B cell (primary cell): ENCODE measurements around the gene SEMA3F. TPM values are rescaled to one million over a fixed set of nuclear protein-coding genes. Genes with fewer than 3 reads are reported as not detected.
A peak's percentile ranks its signal among the peaks of the same experiment; 100 is the strongest.

Experiments
- ATAC-seq: fragments of 200-7000 bp; cut with Tn5 transposase; one replicate; pipeline ENCODE4 v1.10.0; 2021; ENCODE audit warnings: low read depth, mild to moderate bottlenecking, moderate number of reproducible peaks, moderate library complexity
- CTCF ChIA-PET: fragments of 350-600 bp; sonication (Branson Sonifier 250); formaldehyde crosslinking; loops from one replicate; lab custom pipeline; 2021; ENCODE audit warnings: antibody characterized with exemption, inconsistent platforms; lab: Charles Lee
- POLR2A ChIA-PET: fragments of 350-600 bp; sonication (Branson Sonifier 250); formaldehyde crosslinking; loops from one replicate; lab custom pipeline; 2021; ENCODE audit warnings: antibody characterized with exemption; lab: Charles Lee
- DNase-seq: peaks from one replicate; pipeline ENCODE4 v3.0.0; 2013
- H2AFZ ChIP-seq: 2 replicates; pipeline ENCODE4 v1.6.1; 2012; ENCODE audit warnings: mild to moderate bottlenecking, low read depth, low read length; ENCODE audit not compliant: insufficient read depth, poor library complexity, severe bottlenecking
- H3K27ac ChIP-seq, 2 donors: 1 replicate in 1 of 2; 2 replicates in 1 of 2; pipeline ENCODE4 v1.5.1; 2012 to 2013; ENCODE audit warnings: low read length in 2 of 2, mild to moderate bottlenecking in 2 of 2, moderate library complexity in 1 of 2
- H3K27me3 ChIP-seq, 4 experiments: fragments of 200-600 bp in 1 of 4; sonication (generic) in 1 of 4; replicated peaks in 1 of 4; 1 replicate in 2 of 4; 2 replicates in 2 of 4; pipeline versions ENCODE4 v1.6.1 to v1.7.0; 2013 to 2016; ENCODE audit warnings: low read length in 3 of 4, mild to moderate bottlenecking in 2 of 4, mixed read lengths in 1 of 4, moderate library complexity in 1 of 4; ENCODE audit not compliant: insufficient read depth in 4 of 4, control insufficient read depth in 3 of 4; ENCODE audit errors: control extremely low read depth in 1 of 4
- H3K36me3 ChIP-seq, 2 experiments: replicated peaks in 1 of 2; 1 replicate in 1 of 2; 2 replicates in 1 of 2; pipeline versions ENCODE4 v1.6.1 to v1.7.1; 2013; ENCODE audit warnings: low read length in 1 of 2; ENCODE audit not compliant: insufficient read depth in 2 of 2, control insufficient read depth in 1 of 2; ENCODE audit errors: control extremely low read depth in 1 of 2, extremely low read depth in 1 of 2
- H3K4me1 ChIP-seq, 2 donors: fragments of 200-600 bp in 1 of 2; sonication (generic) in 1 of 2; 1 replicate in 1 of 2; 2 replicates in 1 of 2; pipeline versions ENCODE4 v1.5.1 to v1.6.1; 2013 to 2017; ENCODE audit warnings: low read length in 2 of 2; ENCODE audit not compliant: control insufficient read depth in 2 of 2, insufficient read depth in 2 of 2
- H3K4me2 ChIP-seq: replicated peaks from 2 replicates; pipeline ENCODE3; 2012; ENCODE audit warnings: mild to moderate bottlenecking, low read depth, low read length; ENCODE audit not compliant: poor library complexity, severe bottlenecking
- H3K4me3 ChIP-seq, 5 experiments: fragments of 200-600 bp in 1 of 5; sonication (generic) in 1 of 5; 1 replicate in 3 of 5; 2 replicates in 2 of 5; pipeline versions ENCODE4 v1.5.1 to v1.7.0; 2011 to 2016; ENCODE audit warnings: low read length in 4 of 5, mild to moderate bottlenecking in 4 of 5, low read depth in 2 of 5, control low read depth in 1 of 5, moderate library complexity in 1 of 5; ENCODE audit not compliant: insufficient read depth in 1 of 5; ENCODE audit errors: control extremely low read depth in 1 of 5, extremely low read depth in 1 of 5
- H3K79me2 ChIP-seq: fragments of 200-600 bp; sonication (generic); one replicate; pipeline ENCODE4 v1.6.0; 2016; ENCODE audit warnings: low read length; ENCODE audit not compliant: control insufficient read depth, insufficient read depth
- H3K9ac ChIP-seq: fragments of 200-600 bp; sonication (generic); 2 replicates; pipeline ENCODE4 v1.6.1; 2017; ENCODE audit warnings: mild to moderate bottlenecking, low read length, moderate library complexity
- H3K9me3 ChIP-seq, 3 donors: one replicate each; pipeline versions ENCODE4 v1.6.1 to v1.7.1; 2013; ENCODE audit warnings: low read length in 2 of 3; ENCODE audit not compliant: control insufficient read depth in 2 of 3, insufficient read depth in 1 of 3; ENCODE audit errors: control extremely low read depth in 1 of 3
- H4K20me1 ChIP-seq: 2 replicates; pipeline ENCODE4 v1.6.0; 2012; ENCODE audit warnings: mild to moderate bottlenecking, low read length; ENCODE audit not compliant: insufficient read depth, control insufficient read depth, poor library complexity, severe bottlenecking
- H3K27ac Mint-ChIP-seq: one replicate; pipeline ENCODE4 v1.8.0; 2021; ENCODE audit warnings: mixed read lengths
- H3K27me3 Mint-ChIP-seq: one replicate; pipeline ENCODE4 v1.8.0; 2021; ENCODE audit warnings: mixed read lengths
- H3K4me1 Mint-ChIP-seq: one replicate; pipeline ENCODE4 v1.8.0; 2021; ENCODE audit warnings: mixed read lengths
- H3K4me3 Mint-ChIP-seq: one replicate; pipeline ENCODE4 v1.8.0; 2021; ENCODE audit warnings: mixed read lengths
- H3K9me3 Mint-ChIP-seq: one replicate; pipeline ENCODE4 v1.8.0; 2022; ENCODE audit warnings: mixed read lengths; ENCODE audit not compliant: insufficient read depth
- EZH2 ChIP-seq: IDR thresholded peaks from 2 replicates; pipeline ENCODE4 v1.6.1; 2012; ENCODE audit warnings: borderline replicate concordance, low read depth, mild to moderate bottlenecking, moderate library complexity, low read length; ENCODE audit not compliant: insufficient read depth, poor library complexity, severe bottlenecking
- WGBS: methylation state at CpG from one replicate; pipeline ENCODE4 v1.1.5; 2013; ENCODE audit warnings: missing lambda C conversion rate; ENCODE audit not compliant: insufficient coverage; 5-methylcytosine and 5-hydroxymethylcytosine counted together
- intact Hi-C: fragments of 100-400 bp; cut with micrococcal nuclease; formaldehyde crosslinking; loops from one replicate; pipeline ENCODE4 v1.10.0; 2022
- polyA plus RNA-seq: library from polyadenylated mRNA; depleted of rRNA; stranded (reverse); fragments of >200 nt; gene quantifications from 2 replicates; pipeline ENCODE4 v1.2.3, GENCODE V29; 2012
- total RNA-seq, 2 donors: library from RNA; stranded (reverse); fragments of 120-200 nt in 1 of 2; gene quantifications; 1 replicate in 1 of 2; 2 replicates in 1 of 2; pipeline versions ENCODE4 v1.2.3 to v1.2.4, GENCODE V29; 2013 to 2022
- TF ChIP-seq, protein P1 (sequence below): fragments of 200-600 bp; IDR thresholded peaks from one replicate; pipeline ENCODE4 v1.8.0; 2022; ENCODE audit warnings: antibody characterized with exemption, mild to moderate bottlenecking

SEMA3F gene
- total and polyA plus RNA-seq, 2 donors (not counting 1 experiment from before 2014, with no cell fraction given): 0.27 TPM; not detected in 1

DNA sequence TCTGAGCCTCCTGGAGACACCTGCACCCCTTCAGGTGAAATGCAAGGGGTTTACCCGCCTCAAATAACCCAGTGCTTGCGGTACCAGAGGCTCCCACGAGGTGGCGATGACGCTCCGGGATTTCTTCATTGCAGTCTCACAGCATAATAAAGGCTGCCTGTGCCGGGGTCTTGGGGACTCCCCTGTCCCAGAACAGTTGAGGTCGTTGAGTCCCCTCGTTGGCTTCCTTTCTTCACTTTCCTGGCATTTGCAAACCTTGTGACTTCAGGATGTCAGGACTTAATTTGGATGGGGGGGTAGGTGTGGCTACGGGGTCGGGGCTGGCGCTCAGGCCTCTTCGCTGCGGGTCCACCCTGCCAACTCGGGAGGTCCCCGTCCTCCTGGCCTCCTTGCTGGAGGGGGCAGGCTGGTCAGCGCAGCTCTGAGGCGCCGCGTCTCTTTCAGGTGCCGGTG is 37.6 kb downstream of the SEMA3F start:
- POLR2A ChIA-PET: no interaction called here
- H3K4me3 Mint-ChIP-seq: peak overlapping the region; percentile 52
- peaks cover 18% of the 10 kb centered on the region for H3K27me3 Mint-ChIP-seq

GRCh38 chr3:50193286-50193685 is 38.2 kb downstream of the SEMA3F start:
- DNase-seq: no peak
- Mint-ChIP-seq H3K9me3 (no peaks in the 10 kb centered on the region), H3K27me3 (peaks cover 18% of the 10 kb centered on the region), H3K4me1 (peaks cover 11% of the 10 kb centered on the region), H3K4me3 (no peak overlapping the region), H3K27ac (no peak overlapping the region)
- Histone ChIP-seq H3K4me2 (peak overlapping the region; percentile 69), H3K36me3 (no peaks in the 10 kb centered on the region), H2AFZ (no peak overlapping the region), H3K27me3 (peaks cover 0 to 46% (median 11%) of the 10 kb centered on the region in 4 experiments), H3K9me3 (peaks cover 0 to 13% (median 0%) of the 10 kb centered on the region in 3 donors), H3K4me1 (peaks cover 17 to 23% of the 10 kb centered on the region in 2 donors), H3K79me2 (no peaks in the 10 kb centered on the region), H4K20me1 (no peaks in the 10 kb centered on the region), H3K4me3 (no peak overlapping the region), H3K9ac (no peak overlapping the region), H3K27ac (no peak overlapping the region)
- WGBS: 39% methylated on average over 36 of the region's 36 CpGs
- intact Hi-C loops: loop anchor here (2.0 kb wide), 1 partner anchor 72 kb away; no protein-coding TSS in a partner anchor
- ATAC-seq: no peak
- POLR2A ChIA-PET: interaction anchor here (2.4 kb wide), 1 partner anchor 33 kb away, joined by 16 read pairs; no protein-coding TSS in a partner anchor
- no peak for TF ChIP-seq EZH2
- TF ChIP-seq, protein P1, sequence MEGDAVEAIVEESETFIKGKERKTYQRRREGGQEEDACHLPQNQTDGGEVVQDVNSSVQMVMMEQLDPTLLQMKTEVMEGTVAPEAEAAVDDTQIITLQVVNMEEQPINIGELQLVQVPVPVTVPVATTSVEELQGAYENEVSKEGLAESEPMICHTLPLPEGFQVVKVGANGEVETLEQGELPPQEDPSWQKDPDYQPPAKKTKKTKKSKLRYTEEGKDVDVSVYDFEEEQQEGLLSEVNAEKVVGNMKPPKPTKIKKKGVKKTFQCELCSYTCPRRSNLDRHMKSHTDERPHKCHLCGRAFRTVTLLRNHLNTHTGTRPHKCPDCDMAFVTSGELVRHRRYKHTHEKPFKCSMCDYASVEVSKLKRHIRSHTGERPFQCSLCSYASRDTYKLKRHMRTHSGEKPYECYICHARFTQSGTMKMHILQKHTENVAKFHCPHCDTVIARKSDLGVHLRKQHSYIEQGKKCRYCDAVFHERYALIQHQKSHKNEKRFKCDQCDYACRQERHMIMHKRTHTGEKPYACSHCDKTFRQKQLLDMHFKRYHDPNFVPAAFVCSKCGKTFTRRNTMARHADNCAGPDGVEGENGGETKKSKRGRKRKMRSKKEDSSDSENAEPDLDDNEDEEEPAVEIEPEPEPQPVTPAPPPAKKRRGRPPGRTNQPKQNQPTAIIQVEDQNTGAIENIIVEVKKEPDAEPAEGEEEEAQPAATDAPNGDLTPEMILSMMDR: no peak
- CTCF ChIA-PET: interaction anchor here (1.6 to 7.1 kb wide), 12 partner anchors 12 to 156 kb away, joined by 3 to 214 read pairs (median 12); partner anchors contain the start of genes GNAI2, LSMEM2, SEMA3B and SLC38A3

More for the DNA sequence above, 37.6 kb downstream of the SEMA3F start:
- H3K4me1 ChIP-seq: peaks cover 17 to 23% of the 10 kb centered on the region in 2 donors
- no peak overlapping the region for H3K27ac ChIP-seq
- no peaks in the 10 kb centered on the region for H3K36me3 ChIP-seq
- H3K4me2 ChIP-seq: peak overlapping the region; percentile 7
- Mint-ChIP-seq H3K9me3 (no peaks in the 10 kb centered on the region), H3K27ac (no peak overlapping the region), H3K4me1 (peaks cover 11% of the 10 kb centered on the region)
- H3K9ac ChIP-seq: no peak overlapping the region
- no peaks in the 10 kb centered on the region for H3K79me2 ChIP-seq
- DNase-seq (peak; percentile 88), ATAC-seq (peak; percentile 69)
- intact Hi-C loops: loop anchor here (1.0 to 2.0 kb wide), 3 partner anchors 34 to 72 kb away; partner anchors contain the start of gene SEMA3F
- no peak for TF ChIP-seq EZH2
- TF ChIP-seq, protein P1: peak; percentile 86
- 20% methylated on average over 19 of the region's 21 CpGs for WGBS
- CTCF ChIA-PET: interaction anchor here (0.7 to 7.1 kb wide), 14 partner anchors 9 to 653 kb away, joined by 3 to 214 read pairs (median 6); partner anchors contain the start of genes GNAI2 and SEMA3B
- no peak overlapping the region for H2AFZ ChIP-seq
- peaks cover 0 to 13% (median 0%) of the 10 kb centered on the region in 3 donors for H3K9me3 ChIP-seq
- no peaks in the 10 kb centered on the region for H4K20me1 ChIP-seq
- peaks cover 0 to 46% (median 11%) of the 10 kb centered on the region in 4 experiments for H3K27me3 ChIP-seq
- H3K4me3 ChIP-seq: no peak overlapping the region
